HG02943 (cell line): Measurements from ENCODE around the gene STK11IP.
A peak's percentile ranks its signal among the peaks of the same experiment; 100 is the strongest.

ENCODE experiments used
- ATAC-seq: cut with Tn5 transposase; IDR thresholded peaks from one replicate; pipeline ENCODE4 v1.9.1; 2021; ENCODE audit warnings: mild to moderate bottlenecking, low read depth, moderate library complexity; ENCODE audit not compliant: unreplicated experiment

The STK11IP gene

GRCh38 chr2:219631406-219631891, 33.8 kb downstream of the STK11IP start:
- ATAC-seq: no peak

GRCh38 chr2:219631904-219632759, 34.5 kb downstream of the STK11IP start:
- no peak for ATAC-seq

- ATAC-seq: no peak
These were observed 35.1 kb downstream of the STK11IP start for GRCh38 chr2:219632760-219633105.

- ATAC-seq: no peak
These were observed 35.8 kb downstream of the STK11IP start for GRCh38 chr2:219633276-219634065.

GRCh38 chr2:219634171-219634940, 36.7 kb downstream of the STK11IP start:
- no peak for ATAC-seq

GRCh38 chr2:219634951-219635751, 37.5 kb downstream of the STK11IP start:
- ATAC-seq: no peak

GRCh38 chr2:219636144-219636915, 38.7 kb downstream of the STK11IP start:
- no peak for ATAC-seq

GRCh38 chr2:219636941-219637841, 39.5 kb downstream of the STK11IP start:
- ATAC-seq: no peak

GRCh38 chr2:219637842-219638185, 40.2 kb downstream of the STK11IP start:
- no peak for ATAC-seq

- no peak for ATAC-seq
These were observed 40.7 kb downstream of the STK11IP start for GRCh38 chr2:219638217-219638947.

GRCh38 chr2:219638948-219639755, 41.5 kb downstream of the STK11IP start:
- ATAC-seq: no peak

- ATAC-seq: no peak
These were observed 43.9 kb downstream of the STK11IP start for GRCh38 chr2:219641390-219642068.

GRCh38 chr2:219642069-219642454, 44.4 kb downstream of the STK11IP start:
- ATAC-seq: no peak

GRCh38 chr2:219642465-219643083, 44.9 kb downstream of the STK11IP start:
- ATAC-seq: peak; percentile 99

GRCh38 chr2:219643084-219643473, 45.4 kb downstream of the STK11IP start:
- ATAC-seq: no peak
